Nephron (organoid): ENCODE measurements around the gene DCP1A.
"Not testable (repeated sequence)": the region's sequence is repeated elsewhere in the genome, so short reads cannot be mapped to it uniquely, and the experiment has no call there.

Source experiments
- H3K27ac Mint-ChIP-seq, 3 experiments: 2 replicates each; pipeline ENCODE4 v1.8.0; 2020; ENCODE audit warnings: mixed read lengths in 3 of 3, mild to moderate bottlenecking in 2 of 3, moderate library complexity in 1 of 3
- H3K27me3 Mint-ChIP-seq: 2 replicates; pipeline ENCODE4 v1.8.0; 2021; ENCODE audit warnings: low read depth, mild to moderate bottlenecking, moderate library complexity, mixed read lengths
- H3K36me3 Mint-ChIP-seq: 2 replicates; pipeline ENCODE4 v1.8.0; 2020; ENCODE audit warnings: low read depth, mixed read lengths
- H3K4me1 Mint-ChIP-seq: 2 replicates; pipeline ENCODE4 v1.8.0; 2020; ENCODE audit warnings: mixed read lengths
- H3K4me3 Mint-ChIP-seq, 3 experiments: 2 replicates each; pipeline ENCODE4 v1.8.0; 2020; ENCODE audit warnings: mild to moderate bottlenecking in 3 of 3, mixed read lengths in 3 of 3, moderate library complexity in 2 of 3
- H3K9me3 Mint-ChIP-seq: 2 replicates; pipeline ENCODE4 v1.8.0; 2020; ENCODE audit warnings: mixed read lengths
- TF ChIP-seq, protein P1 (sequence below), 3 experiments: fragments of 200-600 bp; sonication (generic); IDR thresholded peaks; one replicate each; pipeline ENCODE4 v1.5.0; 2021; ENCODE audit warnings: antibody characterized with exemption in 3 of 3; ENCODE audit not compliant: unreplicated experiment in 3 of 3

Gene DCP1A

DNA sequence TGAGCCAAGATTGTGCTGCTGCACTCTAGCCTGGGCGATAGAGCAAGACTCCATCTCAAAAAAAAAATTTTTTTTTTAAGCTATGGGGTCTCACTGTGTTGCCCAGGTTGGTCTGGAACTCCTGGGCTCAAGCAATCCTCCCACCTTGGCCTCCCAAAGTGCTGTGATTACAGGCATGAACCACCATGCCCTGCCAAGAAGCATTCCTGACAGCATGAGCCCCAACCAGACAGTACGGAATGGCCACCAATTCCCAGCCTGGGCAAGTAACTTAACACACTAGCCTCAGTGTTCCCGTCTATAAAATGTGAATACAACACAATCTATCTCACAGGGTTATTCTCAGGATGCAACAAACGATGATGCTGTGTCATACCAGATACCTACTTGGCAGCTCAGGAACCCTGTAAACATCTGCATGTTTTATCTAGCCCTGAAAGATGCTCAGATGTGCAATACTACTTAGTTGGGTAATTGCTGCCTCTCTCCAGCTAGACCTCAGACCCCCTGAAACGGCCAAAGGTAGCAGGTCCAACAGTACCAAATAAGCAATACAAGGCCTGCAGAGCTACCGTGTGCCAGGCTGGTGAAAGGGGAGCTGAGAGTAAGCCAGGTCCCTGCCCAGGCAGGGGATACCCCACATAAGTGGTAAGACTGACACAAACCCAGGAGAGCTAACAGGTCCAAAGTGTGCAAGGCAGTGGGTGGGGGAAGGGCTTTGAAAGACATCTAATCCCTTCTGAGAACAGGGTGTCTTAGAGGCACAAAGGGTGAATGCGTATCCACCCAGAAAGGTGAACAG, 93.4 kb downstream of the DCP1A start:
- Mint-ChIP-seq H3K4me3 (peak overlapping the region; percentile 92 to 93 (median 93)), H3K9me3 (no peaks in the 10 kb centered on the region), H3K27me3 (no peaks in the 10 kb centered on the region), H3K36me3 (no peaks in the 10 kb centered on the region), H3K4me1 (peaks cover 20% of the 10 kb centered on the region), H3K27ac (peak overlapping the region; percentile 58 to 92 (median 89))
- TF ChIP-seq, protein P1, sequence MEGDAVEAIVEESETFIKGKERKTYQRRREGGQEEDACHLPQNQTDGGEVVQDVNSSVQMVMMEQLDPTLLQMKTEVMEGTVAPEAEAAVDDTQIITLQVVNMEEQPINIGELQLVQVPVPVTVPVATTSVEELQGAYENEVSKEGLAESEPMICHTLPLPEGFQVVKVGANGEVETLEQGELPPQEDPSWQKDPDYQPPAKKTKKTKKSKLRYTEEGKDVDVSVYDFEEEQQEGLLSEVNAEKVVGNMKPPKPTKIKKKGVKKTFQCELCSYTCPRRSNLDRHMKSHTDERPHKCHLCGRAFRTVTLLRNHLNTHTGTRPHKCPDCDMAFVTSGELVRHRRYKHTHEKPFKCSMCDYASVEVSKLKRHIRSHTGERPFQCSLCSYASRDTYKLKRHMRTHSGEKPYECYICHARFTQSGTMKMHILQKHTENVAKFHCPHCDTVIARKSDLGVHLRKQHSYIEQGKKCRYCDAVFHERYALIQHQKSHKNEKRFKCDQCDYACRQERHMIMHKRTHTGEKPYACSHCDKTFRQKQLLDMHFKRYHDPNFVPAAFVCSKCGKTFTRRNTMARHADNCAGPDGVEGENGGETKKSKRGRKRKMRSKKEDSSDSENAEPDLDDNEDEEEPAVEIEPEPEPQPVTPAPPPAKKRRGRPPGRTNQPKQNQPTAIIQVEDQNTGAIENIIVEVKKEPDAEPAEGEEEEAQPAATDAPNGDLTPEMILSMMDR (IDR thresholded peaks at IDR 0.05; ENCODE audit: unreplicated experiment in 3 of 3) = no peak

DNA sequence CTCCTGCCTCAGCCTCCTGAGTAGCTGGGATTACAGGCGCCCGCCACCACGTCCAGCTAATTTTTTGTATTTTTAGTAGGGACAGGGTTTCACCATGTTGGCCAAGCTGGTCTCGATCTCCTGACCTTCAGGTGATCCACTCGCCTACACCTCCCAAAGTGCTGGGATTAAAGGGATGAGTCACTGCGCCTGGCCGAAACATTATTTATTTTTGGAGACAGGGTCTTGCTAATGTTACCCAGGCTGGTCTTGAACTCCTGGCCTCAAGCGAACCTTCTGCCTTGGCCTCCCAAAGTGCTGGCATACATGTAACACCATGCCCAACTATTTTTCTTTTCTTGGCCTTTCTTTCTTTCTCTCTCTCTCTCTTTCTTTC, 94.4 kb downstream of the DCP1A start:
- H3K36me3 Mint-ChIP-seq, H3K9me3 Mint-ChIP-seq, H3K27me3 Mint-ChIP-seq: not testable (repeated sequence)
- Mint-ChIP-seq H3K4me1 (peaks cover 17% of the 10 kb centered on the region), H3K4me3 (peak overlapping the region in 2 of 3 experiments; percentile 16 to 59), H3K27ac (peak overlapping the region in 1 of 3 experiments; percentile 56)

DNA sequence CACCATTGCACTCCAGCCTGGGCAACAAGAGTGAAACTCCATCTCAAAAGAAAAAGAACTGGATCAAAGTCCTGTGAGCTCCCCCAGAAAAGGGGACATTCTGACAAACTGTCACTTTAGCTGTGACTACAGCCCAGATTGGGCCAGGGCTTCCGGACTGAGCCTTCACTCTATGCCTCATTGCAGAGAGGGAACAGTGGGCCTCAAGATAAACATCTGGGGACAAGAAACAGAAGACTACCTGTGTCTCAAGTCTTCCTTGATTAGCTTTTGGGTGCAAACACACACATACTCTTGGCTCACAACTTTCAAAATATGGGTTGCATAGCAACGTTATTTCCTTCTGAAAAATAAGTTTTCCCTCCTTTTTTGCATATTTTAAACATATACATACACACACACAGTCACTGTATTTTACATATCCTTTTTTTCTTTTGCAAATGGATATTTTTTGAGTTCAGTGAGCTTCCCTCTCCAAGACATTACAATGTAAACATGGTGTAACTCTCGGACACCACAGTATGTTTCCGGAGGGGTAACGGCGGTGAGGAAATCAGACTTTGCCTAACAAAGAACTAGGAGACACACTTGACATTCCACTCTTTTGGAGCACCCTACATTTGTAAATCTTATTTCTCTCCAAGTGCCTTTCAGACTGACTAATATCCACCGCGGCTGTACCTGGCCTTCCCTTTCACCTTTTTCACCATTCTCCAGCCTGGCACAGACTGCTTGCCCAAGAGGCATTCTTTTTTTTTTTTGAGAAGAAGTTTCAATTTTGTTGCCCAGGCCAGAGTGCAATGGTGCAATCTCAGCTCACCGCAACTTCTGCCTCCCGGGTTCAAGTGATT, 95.0 kb downstream of the DCP1A start:
- Mint-ChIP-seq H3K4me3 (peak overlapping the region; percentile 55 to 69 (median 57)), H3K27ac (peak overlapping the region; percentile 32 to 74 (median 56)), H3K9me3 (no peaks in the 10 kb centered on the region), H3K27me3 (no peaks in the 10 kb centered on the region), H3K36me3 (peaks cover 4% of the 10 kb centered on the region), H3K4me1 (peaks cover 17% of the 10 kb centered on the region)
- TF ChIP-seq, protein P1 (IDR thresholded peaks at IDR 0.05; ENCODE audit: unreplicated experiment in 3 of 3) = no peak

DNA sequence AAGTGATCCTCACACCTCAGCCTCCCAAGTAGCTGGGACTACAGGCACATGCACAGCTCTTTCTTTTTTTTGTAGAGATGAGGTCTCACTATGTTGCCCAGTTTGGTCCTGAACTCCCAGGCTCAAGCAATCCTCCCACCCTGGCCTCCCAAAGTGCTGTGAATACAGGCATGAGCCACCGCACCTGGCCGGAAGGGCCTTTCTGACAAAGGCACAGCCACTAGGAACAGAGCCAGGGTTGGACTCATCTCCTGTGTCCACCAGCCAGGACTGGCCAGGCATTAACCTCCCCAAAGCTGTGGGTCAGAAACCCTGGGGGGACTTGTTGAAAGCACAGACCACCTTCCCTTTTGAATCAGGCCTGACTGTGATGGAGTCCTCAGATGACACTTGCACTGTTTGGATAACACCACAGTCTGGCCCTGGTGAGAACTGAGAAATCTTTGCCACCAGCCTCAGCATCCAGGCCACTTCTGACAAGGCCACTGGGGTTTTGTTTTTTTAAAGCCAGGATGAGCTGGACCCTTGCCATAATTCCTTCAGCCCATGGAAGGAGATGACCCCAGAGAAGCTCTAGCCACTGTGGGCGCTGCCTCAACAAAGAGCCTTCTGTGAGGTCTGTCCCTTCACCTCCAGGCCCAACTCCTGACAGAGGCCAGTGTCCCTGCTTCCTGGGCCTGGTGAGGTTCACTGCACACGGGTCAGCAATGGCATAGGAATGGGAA, 96.3 kb downstream of the DCP1A start:
- H3K27me3 Mint-ChIP-seq = no peaks in the 10 kb centered on the region
- TF ChIP-seq, protein P1 (IDR thresholded peaks at IDR 0.05; ENCODE audit: unreplicated experiment in 3 of 3) = no peak
- no peaks in the 10 kb centered on the region for H3K9me3 Mint-ChIP-seq
- no peak overlapping the region for H3K27ac Mint-ChIP-seq
- H3K36me3 Mint-ChIP-seq = peaks cover 8% of the 10 kb centered on the region
- peak overlapping the region in 1 of 3 experiments; percentile 41 for H3K4me3 Mint-ChIP-seq
- peaks cover 17% of the 10 kb centered on the region for H3K4me1 Mint-ChIP-seq

DNA sequence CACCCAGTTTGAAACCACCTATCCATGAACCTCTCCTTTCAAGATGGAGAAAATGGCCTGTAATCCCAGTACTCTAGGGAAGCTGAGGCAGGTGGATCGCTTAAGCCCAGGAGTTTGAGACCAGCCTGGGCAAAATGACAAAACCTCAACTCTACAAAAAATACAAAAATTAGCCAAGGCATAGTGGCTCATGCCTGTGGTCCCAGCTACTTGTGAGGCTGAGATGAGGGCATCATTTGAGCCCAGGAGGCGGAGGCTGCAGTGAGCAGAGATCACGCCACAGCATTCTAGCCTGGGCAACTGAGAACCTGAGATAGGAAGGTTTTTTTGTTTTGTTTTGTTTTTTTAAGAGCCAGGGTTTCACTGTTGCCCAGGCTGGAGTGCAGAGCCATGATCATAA, 96.9 kb downstream of the DCP1A start:
- H3K9me3 Mint-ChIP-seq = no peaks in the 10 kb centered on the region
- H3K27ac Mint-ChIP-seq = no peak overlapping the region
- TF ChIP-seq, protein P1 (IDR thresholded peaks at IDR 0.05; ENCODE audit: unreplicated experiment in 3 of 3) = no peak
- H3K4me1 Mint-ChIP-seq = peaks cover 17% of the 10 kb centered on the region
- no peak overlapping the region for H3K4me3 Mint-ChIP-seq
- H3K27me3 Mint-ChIP-seq = no peaks in the 10 kb centered on the region
- peaks cover 12% of the 10 kb centered on the region for H3K36me3 Mint-ChIP-seq

DNA sequence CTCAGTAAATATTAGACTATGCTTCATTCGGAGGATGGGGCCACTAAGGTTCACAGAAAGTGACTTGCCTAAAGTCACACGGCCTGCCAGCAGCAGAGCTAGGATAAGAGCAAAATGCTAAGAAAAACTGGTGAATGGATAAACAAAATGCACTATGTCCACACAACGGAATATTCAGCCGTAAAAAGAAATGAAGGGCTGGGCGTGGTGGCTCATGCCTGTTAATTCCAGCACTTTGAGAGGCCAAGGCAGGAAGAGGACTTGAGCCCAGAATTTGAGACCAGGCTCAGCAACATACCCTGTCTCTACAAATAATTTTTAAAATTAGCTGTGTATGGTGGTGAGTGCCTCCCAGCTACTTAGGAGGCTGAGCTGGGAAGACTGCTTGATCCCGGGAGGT, 99.2 kb downstream of the DCP1A start:
- no peaks in the 10 kb centered on the region for H3K9me3 Mint-ChIP-seq
- TF ChIP-seq, protein P1 (IDR thresholded peaks at IDR 0.05; ENCODE audit: unreplicated experiment in 3 of 3) = no peak
- peaks cover 12% of the 10 kb centered on the region for H3K36me3 Mint-ChIP-seq
- H3K4me3 Mint-ChIP-seq = no peak overlapping the region
- H3K27me3 Mint-ChIP-seq = no peaks in the 10 kb centered on the region
- H3K27ac Mint-ChIP-seq = no peak overlapping the region
- peaks cover 16% of the 10 kb centered on the region for H3K4me1 Mint-ChIP-seq
